ENCODE results near the gene FCER1G.

- no peak for TF ChIP-seq CTCF (IDR thresholded peaks at IDR 0.05)
- TF ChIP-seq TCF7L2 (IDR thresholded peaks at IDR 0.05; ENCODE audit: low read depth, low read length) = no peak
Measured at GRCh38 chr1:161172349-161172748, 42.7 kb upstream of the FCER1G start.
